H1 (cell line): ENCODE measurements around the gene FOXD2. TPM values are rescaled to one million over a fixed set of nuclear protein-coding genes. Genes with fewer than 3 reads are reported as not detected.

ENCODE experiments used
- CHD7 ChIP-seq: fragments of 300-600 bp; sonication (generic); IDR thresholded peaks from 2 replicates; pipeline ENCODE4 v1.7.1; 2012; ENCODE audit warnings: low read length, moderate library complexity, mild to moderate bottlenecking, inconsistent platforms; ENCODE audit not compliant: insufficient replicate concordance
- CTBP2 ChIP-seq: IDR thresholded peaks from 2 replicates; pipeline ENCODE4 v1.7.0; 2011; ENCODE audit warnings: borderline replicate concordance, mild to moderate bottlenecking, moderate library complexity, mixed read lengths, low read length; ENCODE audit not compliant: insufficient read depth, insufficient read length
- EZH2 ChIP-seq: fragments of 200-600 bp; sonication (generic); IDR thresholded peaks from 2 replicates; pipeline ENCODE4 v1.7.1; 2012; ENCODE audit warnings: low read depth, mild to moderate bottlenecking, moderate library complexity, low read length, inconsistent platforms; ENCODE audit not compliant: severe bottlenecking
- FOSL1 ChIP-seq: IDR thresholded peaks from 2 replicates; pipeline ENCODE4 v1.6.1; 2011; ENCODE audit warnings: mild to moderate bottlenecking, low read depth, low read length, moderate library complexity; ENCODE audit not compliant: insufficient read depth
- RFX5 ChIP-seq: IDR thresholded peaks from 2 replicates; pipeline ENCODE4 v1.6.1; 2011; ENCODE audit warnings: low read depth, low read length, improper control_type of control experiment, borderline replicate concordance
- RXRA ChIP-seq: IDR thresholded peaks from 2 replicates; pipeline ENCODE4 v1.6.1; 2011; ENCODE audit warnings: low read depth, mild to moderate bottlenecking, low read length, moderate library complexity; ENCODE audit not compliant: insufficient read depth
- SP2 ChIP-seq: IDR thresholded peaks from 2 replicates; pipeline ENCODE4 v1.6.1; 2012; ENCODE audit warnings: mild to moderate bottlenecking, low read length, inconsistent platforms
- polyA plus RNA-seq, 7 experiments: library from polyadenylated mRNA; depleted of rRNA in 3 of 7; stranded (reverse) in 5 of 7; unstranded in 2 of 7; fragments of >200 nt in 5 of 7; fragments of 200-250 nt in 2 of 7; gene quantifications; 1 replicate in 5 of 7; 2 replicates in 1 of 7; 4 replicates in 1 of 7; pipeline versions ENCODE4 v1.2.1 to v1.2.3, GENCODE V29; 2011 to 2013; ENCODE audit warnings: missing spikeins in 2 of 7, mixed read lengths in 2 of 7
- total RNA-seq: library from RNA; stranded (reverse); fragmentation: NEBNext Ultra II Directional; extraction: Animal tissue kit (Norgen Biotek cat#: 25700); gene quantifications from 2 replicates; pipeline ENCODE4 v1.2.1, GENCODE V29; 2021

The FOXD2 gene
- total and polyA plus RNA-seq, 2 of the 8 experiments (the other 6 are each of a cell fraction or from before 2014, with no cell fraction given): not detected

GRCh38 chr1:47449822-47450552 is 12.1 kb downstream of the FOXD2 start (continued):
- TF ChIP-seq RFX5: 0 out of 2 replicates have a peak, but pooled peaks have one; percentile 11
- no peak for TF ChIP-seq CHD7
- 0 out of 2 replicates have a peak, but pooled peaks have one; percentile 25 for TF ChIP-seq RXRA
- no peak for TF ChIP-seq FOSL1
- peak; percentile 33 for TF ChIP-seq EZH2
- no peak for TF ChIP-seq CTBP2
- TF ChIP-seq SP2: no peak
